ENCODE results near the gene MAP3K7. TPM values are rescaled to one million over a fixed set of nuclear protein-coding genes. Genes with fewer than 3 reads are reported as not detected.

MAP3K7 gene
- total and polyA plus RNA-seq, 2 of the 13 experiments (the other 11 are each of a cell fraction or from before 2014, with no cell fraction given) = 24.1 to 24.4 TPM

DNA sequence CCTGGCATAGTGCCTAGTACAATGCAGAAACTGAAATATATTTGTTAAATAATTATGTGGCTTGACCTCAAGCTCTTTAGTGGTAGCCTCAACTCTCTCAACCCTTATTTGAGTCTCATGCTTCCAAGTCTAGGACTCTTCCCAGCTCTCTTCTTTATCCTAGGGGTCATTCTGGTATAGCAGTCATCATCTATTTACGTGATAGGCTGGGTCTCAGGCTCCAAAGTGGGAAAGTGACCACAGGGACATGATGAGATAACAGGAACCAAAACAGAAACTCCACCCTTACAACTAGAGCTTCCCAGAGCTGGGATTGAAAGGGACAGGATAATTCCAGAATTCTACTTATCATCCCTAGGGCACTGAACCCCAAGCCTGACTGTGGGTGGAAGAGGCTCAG, 17.7 kb upstream of the MAP3K7 start:
- ChIA-PET CTCF (ENCODE audit: low intra/inter-chr PET ratio, low total read pairs) (no interaction called here), POLR2A (no interaction called here)
- no peak overlapping the region for H3K4me2 ChIP-seq (ENCODE audit: low read depth, low read length)
- no peak overlapping the region for H3K4me3 ChIP-seq (replicated peaks in 1 of 3; ENCODE audit: insufficient read depth in 1 of 3, low read depth in 2 of 3, low read length in 3 of 3)
- H3K4me1 ChIP-seq (ENCODE audit: insufficient read depth, low read length) = no peaks in the 10 kb centered on the region
- DNase-seq (ENCODE audit: low spot score) (no peak), ATAC-seq (no peak), FAIRE-seq (no peak)
- intact Hi-C loops (cut with micrococcal nuclease; ENCODE audit: unreplicated experiment) (no loop called here), in situ Hi-C loops (cut with HindIII; ENCODE audit: extremely low pct_ligation_motif_present, low pct_unique_long_range_greater_than_20kb) (no loop called here)
- no peak overlapping the region for H3K27ac ChIP-seq (ENCODE audit: extremely low read length, insufficient read depth, low read length)
- H4K20me1 ChIP-seq (ENCODE audit: insufficient read depth, low read length) = no peaks in the 10 kb centered on the region
- no peaks in the 10 kb centered on the region for H3K36me3 ChIP-seq (replicated peaks in 1 of 2; ENCODE audit: control insufficient read depth in 1 of 2, insufficient read depth in 2 of 2, low read length in 2 of 2)
- WGBS (ENCODE audit: low lambda C conversion rate) = 0% methylated on average over 1 of the region's 1 CpG
- no peaks in the 10 kb centered on the region for H3K79me2 ChIP-seq (ENCODE audit: insufficient read depth, low read length)
- no peaks in the 10 kb centered on the region for H3K9me3 ChIP-seq (ENCODE audit: low read length)
- peaks cover 0 to 3% of the 10 kb centered on the region in 2 experiments; a peak in 1 of 5 replicates for H3K27me3 ChIP-seq (ENCODE audit: control insufficient read depth in 1 of 2, insufficient read depth in 2 of 2, low read length in 2 of 2)
- TF ChIP-seq NFIB (CRISPR knock-in tag; IDR thresholded peaks at IDR 0.05; ENCODE audit: borderline replicate concordance) = no peak
- no peak for TF ChIP-seq CREB1 (IDR thresholded peaks at IDR 0.05)
- no peak for TF ChIP-seq CREB1 (CRISPR knock-in tag; IDR thresholded peaks at IDR 0.05)
- no peak for TF ChIP-seq ZNF337 (CRISPR knock-in tag; IDR thresholded peaks at IDR 0.05; ENCODE audit: borderline replicate concordance, low read depth)
- no peak for TF ChIP-seq ZNF761 (CRISPR knock-in tag; conservative IDR thresholded peaks at IDR 0.05)
- TF ChIP-seq TMF1 (CRISPR knock-in tag; IDR thresholded peaks at IDR 0.05; ENCODE audit: low read depth) = no peak
- no peak for TF ChIP-seq ZNF343 (CRISPR knock-in tag; IDR thresholded peaks at IDR 0.05)
- TF ChIP-seq ATF7 (IDR thresholded peaks at IDR 0.05) = no peak
- TF ChIP-seq ATF7 (CRISPR knock-in tag; IDR thresholded peaks at IDR 0.05) = no peak
- TF ChIP-seq SRSF4 (IDR thresholded peaks at IDR 0.05; ENCODE audit: low read depth, low read length, poor library complexity, severe bottlenecking) = no peak
- TF ChIP-seq ZNF138 (CRISPR knock-in tag; IDR thresholded peaks at IDR 0.05; ENCODE audit: low read depth) = no peak
- TF ChIP-seq ZEB1 (IDR thresholded peaks at IDR 0.05; ENCODE audit: insufficient replicate concordance, low read depth) = no peak
- TF ChIP-seq ZSCAN31 (CRISPR knock-in tag; IDR thresholded peaks at IDR 0.05; ENCODE audit: low read depth) = no peak
- TF ChIP-seq ZNF20 (CRISPR knock-in tag; IDR thresholded peaks at IDR 0.05) = no peak
- TF ChIP-seq, protein P1, sequence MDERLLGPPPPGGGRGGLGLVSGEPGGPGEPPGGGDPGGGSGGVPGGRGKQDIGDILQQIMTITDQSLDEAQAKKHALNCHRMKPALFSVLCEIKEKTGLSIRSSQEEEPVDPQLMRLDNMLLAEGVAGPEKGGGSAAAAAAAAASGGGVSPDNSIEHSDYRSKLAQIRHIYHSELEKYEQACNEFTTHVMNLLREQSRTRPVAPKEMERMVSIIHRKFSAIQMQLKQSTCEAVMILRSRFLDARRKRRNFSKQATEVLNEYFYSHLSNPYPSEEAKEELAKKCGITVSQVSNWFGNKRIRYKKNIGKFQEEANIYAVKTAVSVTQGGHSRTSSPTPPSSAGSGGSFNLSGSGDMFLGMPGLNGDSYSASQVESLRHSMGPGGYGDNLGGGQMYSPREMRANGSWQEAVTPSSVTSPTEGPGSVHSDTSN (CRISPR knock-in tag; IDR thresholded peaks at IDR 0.05) = no peak
- TF ChIP-seq, protein P2, sequence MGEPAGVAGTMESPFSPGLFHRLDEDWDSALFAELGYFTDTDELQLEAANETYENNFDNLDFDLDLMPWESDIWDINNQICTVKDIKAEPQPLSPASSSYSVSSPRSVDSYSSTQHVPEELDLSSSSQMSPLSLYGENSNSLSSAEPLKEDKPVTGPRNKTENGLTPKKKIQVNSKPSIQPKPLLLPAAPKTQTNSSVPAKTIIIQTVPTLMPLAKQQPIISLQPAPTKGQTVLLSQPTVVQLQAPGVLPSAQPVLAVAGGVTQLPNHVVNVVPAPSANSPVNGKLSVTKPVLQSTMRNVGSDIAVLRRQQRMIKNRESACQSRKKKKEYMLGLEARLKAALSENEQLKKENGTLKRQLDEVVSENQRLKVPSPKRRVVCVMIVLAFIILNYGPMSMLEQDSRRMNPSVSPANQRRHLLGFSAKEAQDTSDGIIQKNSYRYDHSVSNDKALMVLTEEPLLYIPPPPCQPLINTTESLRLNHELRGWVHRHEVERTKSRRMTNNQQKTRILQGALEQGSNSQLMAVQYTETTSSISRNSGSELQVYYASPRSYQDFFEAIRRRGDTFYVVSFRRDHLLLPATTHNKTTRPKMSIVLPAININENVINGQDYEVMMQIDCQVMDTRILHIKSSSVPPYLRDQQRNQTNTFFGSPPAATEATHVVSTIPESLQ (CRISPR knock-in tag; conservative IDR thresholded peaks at IDR 0.05) = no peak
- TF ChIP-seq, protein P3, sequence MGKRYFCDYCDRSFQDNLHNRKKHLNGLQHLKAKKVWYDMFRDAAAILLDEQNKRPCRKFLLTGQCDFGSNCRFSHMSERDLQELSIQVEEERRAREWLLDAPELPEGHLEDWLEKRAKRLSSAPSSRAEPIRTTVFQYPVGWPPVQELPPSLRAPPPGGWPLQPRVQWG (CRISPR knock-in tag; IDR thresholded peaks at IDR 0.05; ENCODE audit: borderline replicate concordance, low read depth) = no peak
- TF ChIP-seq CBX5 (CRISPR knock-in tag; IDR thresholded peaks at IDR 0.05; ENCODE audit: borderline replicate concordance) = no peak
- TF ChIP-seq ZNF232 (CRISPR knock-in tag; IDR thresholded peaks at IDR 0.05; ENCODE audit: borderline replicate concordance) = no peak
- no peak overlapping the region for H3K9ac ChIP-seq (ENCODE audit: insufficient read depth, low read depth, low read length)
- no peak overlapping the region for H2AFZ ChIP-seq (ENCODE audit: low read length)
- no TSS peak for BruUV-seq (replicated peaks)
